ENCODE measurements around the gene OBP2A.
"Not testable (repeated sequence)": the region's sequence is repeated elsewhere in the genome, so short reads cannot be mapped to it uniquely, and the experiment has no call there.

OBP2A gene

DNA sequence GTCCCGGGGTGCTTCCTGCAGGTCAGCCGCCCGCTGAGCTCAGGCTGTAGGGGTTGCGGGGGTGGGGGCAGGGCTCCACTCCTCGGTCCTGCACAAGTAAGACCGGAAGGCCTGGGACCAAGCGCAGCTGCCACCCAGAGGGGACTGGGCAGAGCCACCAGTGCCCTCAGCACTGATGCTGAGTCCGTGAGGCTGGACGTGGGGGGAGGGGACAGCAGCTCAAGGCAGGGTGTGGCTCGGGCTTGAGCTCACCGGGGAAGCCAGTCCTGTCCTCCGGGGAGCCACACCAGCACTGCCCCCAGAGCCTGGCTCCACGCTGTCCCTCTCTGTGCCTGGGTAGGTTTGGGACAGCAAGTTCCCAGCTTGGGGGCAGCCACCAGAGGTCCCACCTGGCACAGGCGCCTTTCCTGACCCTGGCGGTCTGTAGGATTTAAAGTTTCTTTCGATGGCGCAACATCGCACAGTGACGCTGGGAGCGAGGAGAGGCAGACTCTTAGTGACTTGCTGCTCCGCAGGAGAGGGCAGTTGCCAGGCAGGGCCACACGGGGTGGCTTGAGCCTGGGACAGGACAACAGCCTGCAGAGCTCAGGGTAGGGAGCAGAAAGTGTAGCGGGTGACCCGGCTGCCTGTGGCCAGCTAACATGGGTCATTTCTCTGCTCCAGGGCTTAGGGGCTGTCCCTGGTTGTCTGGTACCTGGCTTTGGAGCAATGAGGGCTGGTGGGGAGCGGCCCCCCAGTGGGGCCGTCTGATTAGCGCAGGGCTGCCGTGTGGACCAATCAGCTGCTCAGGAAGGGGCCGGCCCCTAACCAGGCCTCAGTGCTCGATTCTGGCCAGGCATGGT, 19.0 kb upstream of the OBP2A start:
- no peak for DNase-seq (ENCODE audit: low spot score)

- not testable (repeated sequence) for DNase-seq (ENCODE audit: low spot score)
Observed at GRCh38 chr9:135528842-135529435, 17.0 kb upstream of the OBP2A start.

DNA sequence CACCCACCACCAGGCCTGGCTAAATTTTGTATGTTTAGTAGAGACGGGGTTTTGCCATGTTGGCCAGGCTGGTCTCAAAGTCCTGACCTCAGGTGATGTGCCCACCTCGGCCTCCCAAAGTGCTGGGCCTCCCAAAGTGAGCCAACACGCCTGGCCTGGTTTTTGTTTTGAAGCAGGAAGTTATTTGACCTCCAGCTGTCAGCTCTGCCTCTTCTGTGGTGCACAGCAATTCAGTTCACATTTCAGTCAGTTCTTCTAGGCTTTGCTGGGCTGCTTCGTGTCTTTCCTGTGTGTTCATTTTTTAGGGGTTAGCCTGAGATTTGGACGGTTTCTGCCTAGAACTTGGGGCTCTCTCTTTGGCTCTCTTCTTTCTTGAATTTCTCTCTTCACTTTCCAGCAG, 15.8 kb upstream of the OBP2A start:
- no peak for DNase-seq (ENCODE audit: low spot score)

- no peak for DNase-seq (ENCODE audit: low spot score)
Observed at GRCh38 chr9:135531096-135531495, 14.8 kb upstream of the OBP2A start.

DNA sequence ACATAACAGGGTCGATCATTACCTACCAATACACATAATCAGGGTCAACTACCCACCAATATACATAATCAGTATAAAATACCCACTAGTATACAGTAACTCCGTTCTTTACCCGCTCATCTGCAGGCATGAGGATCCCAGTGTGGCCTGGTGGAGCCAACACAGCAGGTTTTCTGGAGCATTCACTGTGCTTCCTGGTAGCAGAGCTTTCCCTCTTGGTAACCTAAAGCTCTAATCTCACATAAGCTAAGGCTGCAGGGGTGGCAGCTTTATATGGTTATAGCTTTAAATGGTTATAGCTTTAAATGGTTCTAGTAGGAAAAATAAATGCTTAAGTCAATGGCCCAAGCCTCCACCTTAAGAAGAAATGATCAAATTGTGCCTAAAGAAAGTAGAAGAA, 12.8 kb upstream of the OBP2A start:
- no peak for DNase-seq (ENCODE audit: low spot score)

- no peak for DNase-seq (ENCODE audit: low spot score)
Observed at GRCh38 chr9:135533674-135534073, 12.3 kb upstream of the OBP2A start.

GRCh38 chr9:135534192-135534711, 11.7 kb upstream of the OBP2A start:
- DNase-seq (ENCODE audit: low spot score), result not testable (repeated sequence)

DNA sequence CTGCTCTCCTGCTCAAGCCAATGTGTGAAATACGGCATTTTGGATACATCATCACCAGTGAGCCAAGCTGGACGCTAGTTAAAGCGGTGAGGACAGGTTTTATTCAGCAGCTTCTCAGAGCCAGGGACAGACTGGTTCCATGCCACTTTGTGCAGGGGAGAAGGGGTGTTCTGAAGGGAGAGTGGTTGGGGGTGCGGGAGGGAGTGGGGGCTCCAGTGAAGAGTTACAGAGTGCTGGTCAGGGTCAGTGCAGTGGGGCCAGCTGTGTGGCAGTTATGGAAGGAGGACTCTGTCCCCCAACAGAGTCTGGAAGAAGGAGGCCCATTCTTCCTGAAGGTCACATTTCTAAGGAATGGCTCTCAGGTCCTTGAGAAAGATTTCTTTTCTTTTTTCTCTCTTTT, 11.1 kb upstream of the OBP2A start:
- DNase-seq (ENCODE audit: low spot score), result not testable (repeated sequence)

GRCh38 chr9:135535631-135536030, 10.3 kb upstream of the OBP2A start:
- DNase-seq (ENCODE audit: low spot score), result not testable (repeated sequence)

DNA sequence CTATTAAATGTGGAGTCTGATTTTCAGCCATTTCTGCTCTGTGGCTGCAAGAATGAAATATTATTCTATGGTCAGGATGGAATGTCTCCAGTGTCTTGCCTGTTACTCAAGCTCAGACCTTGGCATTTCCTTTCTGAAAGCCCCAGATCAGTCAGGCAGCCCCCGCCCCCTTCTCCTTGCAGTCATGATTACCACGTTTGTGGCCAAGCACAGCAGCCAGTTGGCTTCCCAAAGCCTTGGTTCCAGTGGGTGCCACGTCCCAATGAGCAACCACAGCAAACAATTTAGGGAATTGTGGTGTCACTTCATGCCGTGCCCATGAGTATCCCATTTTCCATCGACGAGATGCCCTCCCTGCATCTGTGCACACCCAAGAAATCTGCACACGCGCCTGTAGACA, 9.7 kb upstream of the OBP2A start:
- DNase-seq (ENCODE audit: low spot score), result no peak

GRCh38 chr9:135543262-135543894, 2.5 kb upstream of the OBP2A start:
- not testable (repeated sequence) for DNase-seq (ENCODE audit: low spot score)

- DNase-seq (ENCODE audit: low spot score), result no peak
Observed at GRCh38 chr9:135544981-135545635, 818 bp upstream of the OBP2A start.

DNA sequence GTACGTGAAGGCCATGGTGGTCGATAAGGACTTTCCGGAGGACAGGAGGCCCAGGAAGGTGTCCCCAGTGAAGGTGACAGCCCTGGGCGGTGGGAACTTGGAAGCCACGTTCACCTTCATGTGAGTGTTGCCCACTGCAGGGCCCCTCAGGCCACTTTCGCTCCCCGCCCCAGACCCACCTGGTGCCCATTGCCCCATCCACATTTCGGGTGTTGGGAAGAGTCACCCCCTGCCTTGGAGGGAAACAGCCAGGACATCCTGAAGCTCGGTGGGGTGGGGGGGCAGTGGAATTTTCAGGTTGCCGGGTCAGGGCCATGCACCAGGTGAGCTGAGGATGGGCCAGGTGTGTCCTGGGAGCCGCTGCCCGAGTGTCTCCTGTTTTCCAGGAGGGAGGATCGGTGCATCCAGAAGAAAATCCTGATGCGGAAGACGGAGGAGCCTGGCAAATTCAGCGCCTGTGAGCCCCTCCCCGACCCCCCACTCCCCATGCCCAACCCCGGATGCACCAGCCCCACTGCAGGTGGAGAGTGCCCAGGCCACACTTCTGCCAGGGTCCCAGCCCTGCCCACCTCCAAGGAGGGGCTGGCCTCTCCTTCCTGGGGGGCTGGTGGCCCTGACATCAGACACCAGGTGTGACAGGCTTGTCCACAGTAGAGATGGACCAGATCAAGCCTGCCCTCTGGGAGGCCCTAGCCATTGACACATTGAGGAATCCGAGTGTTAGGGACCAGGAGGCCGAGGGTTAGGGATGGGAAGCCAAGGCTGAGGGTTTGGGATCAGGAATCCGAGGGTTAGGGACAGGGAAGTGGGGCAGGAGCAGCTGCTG, 1.1 kb downstream of the OBP2A start:
- not testable (repeated sequence) for DNase-seq (ENCODE audit: low spot score)

GRCh38 chr9:135547756-135548736, 2.1 kb downstream of the OBP2A start:
- DNase-seq (ENCODE audit: low spot score), result no peak

GRCh38 chr9:135549478-135550343, 3.8 kb downstream of the OBP2A start:
- DNase-seq (ENCODE audit: low spot score), result not testable (repeated sequence)

- no peak for DNase-seq (ENCODE audit: low spot score)
Observed at GRCh38 chr9:135550344-135550918, 4.5 kb downstream of the OBP2A start.

- no peak for DNase-seq (ENCODE audit: low spot score)
Observed at GRCh38 chr9:135551031-135551430, 5.1 kb downstream of the OBP2A start.

GRCh38 chr9:135551456-135551855, 5.5 kb downstream of the OBP2A start:
- DNase-seq (ENCODE audit: low spot score), result no peak

All from iPS-NIHi11 (cell line).